ENCODE data around the gene CCDC78.

CCDC78 gene

GRCh38 chr16:722835-723633, 3.2 kb downstream of the CCDC78 start:
- Histone ChIP-seq H3K9me3 (ENCODE audit: insufficient read depth, low read length) (no peaks in the 10 kb centered on the region), H3K27me3 (ENCODE audit: low read length) (no peaks in the 10 kb centered on the region), H3K27ac (ENCODE audit: low read depth, low read length) (no peak overlapping the region), H3K4me2 (ENCODE audit: low read depth, low read length, poor library complexity, severe bottlenecking) (no peak overlapping the region), H3K9me2 (replicated peaks; ENCODE audit: insufficient read depth, low read length) (no peaks in the 10 kb centered on the region), H3K4me3 (ENCODE audit: insufficient read depth, low read length, poor library complexity, severe bottlenecking) (no peak overlapping the region), H3K9ac (ENCODE audit: low read length) (no peak overlapping the region), H2AFZ (ENCODE audit: low read depth, low read length, severe bottlenecking) (no peak overlapping the region), H3F3A (ENCODE audit: insufficient read depth) (peaks cover 14% of the 10 kb centered on the region), H4K20me1 (ENCODE audit: low read depth, low read length) (no peaks in the 10 kb centered on the region; the same call in 1 of the 2 replicates), H3K36me3 (ENCODE audit: low read length) (no peaks in the 10 kb centered on the region), H3K79me2 (ENCODE audit: insufficient read depth, low read length) (no peaks in the 10 kb centered on the region)
- TF ChIP-seq CTCF (IDR thresholded peaks at IDR 0.05; ENCODE audit: insufficient read depth, low read length, poor library complexity, severe bottlenecking) = no peak
- TF ChIP-seq EZH2phosphoT487 (conservative IDR thresholded peaks at IDR 0.05; ENCODE audit: low read length) = no peak

- no peaks in the 10 kb centered on the region for H3K36me3 ChIP-seq (ENCODE audit: low read length)
- H3K9me2 ChIP-seq (replicated peaks; ENCODE audit: insufficient read depth, low read length) = no peaks in the 10 kb centered on the region
- peaks cover 12% of the 10 kb centered on the region for H3F3A ChIP-seq (ENCODE audit: insufficient read depth)
- H3K79me2 ChIP-seq (ENCODE audit: insufficient read depth, low read length) = no peaks in the 10 kb centered on the region
- H3K4me3 ChIP-seq (ENCODE audit: insufficient read depth, low read length, poor library complexity, severe bottlenecking) = peak overlapping the region; percentile 80
- H3K9ac ChIP-seq (ENCODE audit: low read length) = peak overlapping the region; percentile 99; the same call in 1 of the 2 replicates
- H3K4me2 ChIP-seq (ENCODE audit: low read depth, low read length, poor library complexity, severe bottlenecking) = peak overlapping the region; percentile 61
- H3K27me3 ChIP-seq (ENCODE audit: low read length) = no peaks in the 10 kb centered on the region
- H4K20me1 ChIP-seq (ENCODE audit: low read depth, low read length) = no peaks in the 10 kb centered on the region; the same call in 1 of the 2 replicates
- H3K27ac ChIP-seq (ENCODE audit: low read depth, low read length) = no peak overlapping the region
- no peaks in the 10 kb centered on the region for H3K9me3 ChIP-seq (ENCODE audit: insufficient read depth, low read length)
- TF ChIP-seq CTCF (IDR thresholded peaks at IDR 0.05; ENCODE audit: insufficient read depth, low read length, poor library complexity, severe bottlenecking) (no peak), EZH2phosphoT487 (conservative IDR thresholded peaks at IDR 0.05; ENCODE audit: low read length) (no peak)
- no peak overlapping the region for H2AFZ ChIP-seq (ENCODE audit: low read depth, low read length, severe bottlenecking)
Measured at GRCh38 chr16:721765-722540, 4.3 kb downstream of the CCDC78 start.

- Histone ChIP-seq H3F3A (ENCODE audit: insufficient read depth) (peaks cover 7% of the 10 kb centered on the region), H3K27me3 (ENCODE audit: low read length) (no peaks in the 10 kb centered on the region), H3K4me2 (ENCODE audit: low read depth, low read length, poor library complexity, severe bottlenecking) (peak within 1 kb of the TSS; percentile 61), H3K9me3 (ENCODE audit: insufficient read depth, low read length) (no peaks in the 10 kb centered on the region), H3K27ac (ENCODE audit: low read depth, low read length) (peak within 1 kb of the TSS; percentile 82), H3K36me3 (ENCODE audit: low read length) (no peaks in the 10 kb centered on the region), H3K9ac (ENCODE audit: low read length) (peak within 1 kb of the TSS; percentile 99), H3K79me2 (ENCODE audit: insufficient read depth, low read length) (no peaks in the 10 kb centered on the region), H3K9me2 (replicated peaks; ENCODE audit: insufficient read depth, low read length) (no peaks in the 10 kb centered on the region), H3K4me3 (ENCODE audit: insufficient read depth, low read length, poor library complexity, severe bottlenecking) (peak within 1 kb of the TSS; percentile 80), H2AFZ (ENCODE audit: low read depth, low read length, severe bottlenecking) (peak within 1 kb of the TSS; percentile 48), H4K20me1 (ENCODE audit: low read depth, low read length) (no peaks in the 10 kb centered on the region; the same call in 1 of the 2 replicates)
- TF ChIP-seq EZH2phosphoT487 (conservative IDR thresholded peaks at IDR 0.05; ENCODE audit: low read length) (no peak), CTCF (IDR thresholded peaks at IDR 0.05; ENCODE audit: insufficient read depth, low read length, poor library complexity, severe bottlenecking) (no peak)
Measured at GRCh38 chr16:720990-721764, 5.1 kb downstream of the CCDC78 start, which contains the start of gene ANTKMT. Gene ANTKMT, plus strand, starts transcription at chr16:721146. Its CDS starts 129 bp downstream, at chr16:721275.
